GM08714 (cell line): Measurements from ENCODE around the gene MAP4K5.
"Not testable (repeated sequence)": the region's sequence is repeated elsewhere in the genome, so short reads cannot be mapped to it uniquely, and the experiment has no call there.

ENCODE experiments used
- H3K4me3 ChIP-seq: fragments of 200-500 bp; sonication (Bioruptor generic); 2 replicates; pipeline ENCODE4 v1.5.1; 2014; ENCODE audit warnings: mild to moderate bottlenecking, low read length, inconsistent platforms
- ZNF274 ChIP-seq: IDR thresholded peaks from 2 replicates; pipeline ENCODE4 v1.6.1; 2012; ENCODE audit warnings: mild to moderate bottlenecking, low read depth, low read length

MAP4K5 gene

DNA sequence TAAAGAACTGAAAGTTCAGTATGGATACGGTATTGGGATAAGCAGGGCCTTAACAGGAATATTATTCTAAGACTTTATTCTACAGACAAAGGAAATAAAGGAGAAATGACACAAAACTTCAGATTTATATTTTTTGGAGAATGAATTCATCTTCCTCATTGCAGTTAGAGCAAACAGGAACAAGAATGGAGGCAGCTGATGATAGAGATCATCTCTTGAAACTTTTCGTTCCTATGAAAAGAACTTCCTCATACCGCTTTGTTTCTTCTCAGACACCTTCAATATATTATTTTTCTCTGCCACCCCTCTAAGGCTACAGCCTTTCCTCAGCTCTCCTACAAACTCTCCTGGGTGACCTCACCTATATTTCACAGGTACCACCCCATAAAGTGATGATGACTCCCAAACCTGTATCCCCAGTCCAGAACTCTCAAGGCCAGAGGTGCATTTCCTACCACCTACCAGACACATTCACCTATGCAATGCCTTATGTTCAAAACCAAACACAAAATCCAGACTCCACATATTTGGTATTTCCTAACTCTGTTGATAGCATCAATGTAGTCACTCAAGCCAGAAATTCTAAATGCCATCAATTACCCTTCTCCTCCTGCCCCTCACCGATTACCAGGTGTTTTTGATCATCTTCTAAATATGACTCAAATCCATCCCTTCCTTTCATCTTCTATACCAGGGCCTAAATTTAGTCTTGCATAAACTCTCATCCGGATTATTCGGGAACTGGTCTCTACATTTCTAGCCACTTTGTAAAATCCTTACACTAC is 7.4 kb downstream of the MAP4K5 start:
- TF ChIP-seq ZNF274 = no peak
- H3K4me3 ChIP-seq = no peak overlapping the region

DNA sequence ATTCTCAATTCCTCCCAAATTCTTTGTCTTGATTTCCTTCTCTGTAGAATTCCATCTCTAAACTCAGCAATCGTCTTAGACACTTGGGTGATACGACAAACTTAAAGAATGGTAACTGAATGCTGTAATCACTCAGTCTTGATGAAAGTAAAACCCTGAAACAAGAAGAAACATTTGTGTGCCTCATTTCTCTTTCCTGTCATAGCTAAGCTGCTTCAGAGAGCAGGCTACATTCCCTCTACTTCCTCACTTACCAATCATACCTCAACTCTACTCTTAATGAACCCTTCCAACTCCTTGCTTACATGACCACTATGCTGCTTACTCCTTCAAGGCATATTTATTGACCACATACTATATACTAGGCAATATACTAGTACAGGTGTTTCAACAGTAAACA is 8.3 kb downstream of the MAP4K5 start:
- TF ChIP-seq ZNF274 = no peak
- H3K4me3 ChIP-seq = no peak overlapping the region

DNA sequence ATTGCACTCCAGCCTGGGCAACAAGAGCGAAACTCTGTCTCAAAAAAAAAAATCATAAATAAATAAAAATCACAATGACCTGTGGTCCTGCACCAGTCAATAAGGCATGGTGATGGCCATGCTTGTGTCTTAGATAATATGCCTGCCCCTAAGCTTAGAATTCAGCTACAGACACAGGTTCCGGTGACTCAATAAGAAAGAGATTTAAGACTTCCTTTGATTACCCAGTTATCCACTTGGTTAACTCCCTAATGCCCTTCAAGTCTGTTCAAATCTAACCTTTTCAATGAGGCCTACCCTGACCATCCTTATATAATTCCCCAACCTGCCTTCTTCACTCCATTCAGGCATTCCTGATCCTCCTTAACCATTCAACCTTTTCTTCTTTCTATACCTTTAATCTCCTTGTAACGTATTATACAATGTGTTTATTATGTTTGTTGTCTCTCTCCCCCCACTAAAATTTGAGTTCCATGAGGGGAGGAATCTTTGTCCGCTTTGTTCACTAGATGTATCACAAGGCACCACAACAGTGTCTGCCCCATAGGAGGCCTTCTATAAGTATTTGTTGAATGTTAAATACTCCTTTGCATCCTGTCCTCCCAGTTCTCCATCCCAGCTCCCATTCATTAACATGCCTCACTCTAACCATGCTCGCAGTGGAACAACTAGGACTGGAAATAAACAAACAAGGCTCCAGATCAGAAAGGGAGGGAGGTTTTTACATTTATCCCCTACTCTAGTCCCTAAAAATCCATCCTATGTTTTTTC is 8.9 kb downstream of the MAP4K5 start:
- TF ChIP-seq ZNF274 = no peak
- H3K4me3 ChIP-seq = no peak overlapping the region

DNA sequence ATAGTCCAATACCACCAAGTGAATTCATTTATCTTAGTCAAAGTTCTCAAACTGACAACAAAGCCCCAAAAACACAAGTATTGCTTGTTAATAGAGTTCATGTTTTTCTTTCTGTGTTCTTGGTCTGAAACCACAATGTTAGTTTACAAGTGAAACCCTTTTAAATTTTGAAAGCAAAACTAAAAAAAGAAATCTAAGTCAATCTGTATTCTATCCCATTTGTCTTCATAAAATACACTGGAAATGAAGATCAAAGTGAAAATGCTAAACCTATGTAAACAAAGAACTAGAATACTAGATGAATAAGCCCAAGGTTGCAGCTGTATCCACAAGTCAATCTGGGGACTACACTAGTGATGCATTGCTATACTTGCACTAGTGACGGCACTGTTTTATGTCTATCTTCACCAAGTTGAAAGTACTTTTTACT is 10.4 kb downstream of the MAP4K5 start:
- TF ChIP-seq ZNF274 = no peak
- no peak overlapping the region; the same call in 1 of the 2 replicates for H3K4me3 ChIP-seq

DNA sequence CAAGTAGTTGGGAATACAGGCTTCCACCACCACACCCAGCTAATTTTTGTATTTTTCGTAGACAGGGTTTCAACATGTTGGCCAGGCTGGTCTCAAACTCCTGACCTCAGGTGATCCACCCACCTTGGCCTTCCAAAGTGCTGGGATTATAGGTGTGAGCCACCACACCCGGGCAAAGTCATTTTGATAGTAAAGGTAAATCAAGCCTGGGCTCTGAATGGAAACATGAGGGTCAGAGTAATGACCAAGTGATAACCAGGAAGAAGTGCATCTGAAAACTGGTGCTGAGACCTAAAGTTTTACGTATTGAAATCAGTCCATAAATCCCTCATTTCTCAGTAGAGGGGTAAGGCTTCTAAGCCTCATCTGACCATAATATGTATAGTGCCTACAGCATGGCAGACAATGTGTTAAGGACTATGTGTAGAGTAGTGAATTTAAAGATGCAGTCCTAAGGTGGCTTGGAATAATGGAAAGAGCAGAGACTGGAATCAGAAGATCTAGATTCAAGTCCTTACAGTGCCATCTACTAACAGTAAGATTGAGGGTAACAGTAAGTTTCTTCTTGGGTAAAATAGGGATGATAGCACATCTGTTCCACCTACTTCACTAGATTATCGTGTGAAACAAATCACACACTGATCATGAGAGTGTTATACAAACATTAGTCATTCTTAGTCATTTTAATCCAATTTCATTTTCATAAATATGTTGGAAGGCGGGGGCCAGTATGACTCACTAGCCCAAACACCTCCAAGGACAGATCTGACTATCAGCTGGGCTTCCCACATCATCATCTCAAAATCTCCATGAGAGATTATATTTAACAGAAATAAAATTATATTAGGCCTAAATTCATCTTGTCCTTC is 11.2 kb downstream of the MAP4K5 start:
- TF ChIP-seq ZNF274 = no peak
- no peak overlapping the region for H3K4me3 ChIP-seq

DNA sequence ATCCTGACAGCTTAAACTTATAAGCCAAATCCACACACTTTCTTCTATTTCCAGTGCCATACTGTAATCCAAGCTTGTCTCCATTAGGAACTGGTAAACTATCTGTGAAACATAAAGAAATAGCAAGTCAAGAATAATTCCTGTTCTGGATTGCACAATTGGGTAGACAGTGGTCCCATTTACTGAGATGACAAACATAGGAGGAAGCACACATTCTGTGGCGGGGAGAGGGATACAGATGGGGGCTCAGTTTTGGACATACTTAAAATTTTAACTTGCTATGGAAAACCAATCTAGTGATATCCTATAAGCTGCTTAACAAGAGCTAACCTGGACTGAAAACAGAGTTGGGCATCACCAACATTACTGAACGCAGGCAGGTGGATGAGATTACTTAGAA is 16.3 kb downstream of the MAP4K5 start:
- H3K4me3 ChIP-seq = no peak overlapping the region
- TF ChIP-seq ZNF274 = no peak

- no peak overlapping the region for H3K4me3 ChIP-seq
- TF ChIP-seq ZNF274 = no peak
Measured at GRCh38 chr14:50512463-50512862, 19.9 kb downstream of the MAP4K5 start.

- no peak for TF ChIP-seq ZNF274
- H3K4me3 ChIP-seq = no peak overlapping the region
Measured at GRCh38 chr14:50510157-50510556, 22.2 kb downstream of the MAP4K5 start.

DNA sequence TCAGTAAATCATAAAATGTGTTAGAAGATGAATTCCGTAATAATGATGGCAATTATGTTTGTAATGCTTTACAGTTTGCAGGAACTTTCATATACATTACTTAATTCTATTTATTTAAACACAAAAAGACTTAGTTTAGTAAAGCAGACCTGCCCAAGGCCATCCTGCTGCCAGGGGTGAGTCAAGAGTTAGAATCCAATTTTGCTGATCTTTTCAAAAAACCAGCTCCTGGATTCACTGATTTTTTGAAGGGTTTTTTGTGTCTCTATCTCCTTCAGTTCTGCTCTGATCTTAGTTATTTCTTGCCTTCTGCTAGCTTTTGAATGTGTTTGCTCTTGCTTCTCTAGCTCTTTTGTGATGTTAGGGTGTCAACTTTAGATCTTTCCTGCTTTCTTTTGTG is 25.3 kb downstream of the MAP4K5 start:
- H3K4me3 ChIP-seq = not testable (repeated sequence)

- H3K4me3 ChIP-seq = no peak overlapping the region
- TF ChIP-seq ZNF274 = no peak
Measured at GRCh38 chr14:50501642-50502041, 30.7 kb downstream of the MAP4K5 start.

DNA sequence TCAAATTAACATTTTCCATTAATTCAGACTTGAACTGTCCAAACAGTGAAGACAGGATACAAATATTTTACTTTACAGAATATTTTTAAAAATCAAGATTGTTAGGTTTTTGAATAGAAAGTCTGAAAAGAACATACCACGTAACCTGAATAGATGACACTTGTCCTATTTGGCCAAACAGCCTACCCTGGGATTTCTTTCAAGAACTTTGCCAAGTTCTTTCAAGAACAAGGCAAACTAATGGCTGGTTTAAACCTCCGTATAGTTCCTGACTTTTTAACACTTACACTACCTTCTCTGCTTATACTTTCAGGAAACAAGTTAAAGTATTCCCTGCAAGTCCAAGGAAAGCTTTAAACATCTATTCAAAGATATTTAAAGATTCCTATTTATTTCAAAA is 35.0 kb downstream of the MAP4K5 start:
- no peak for TF ChIP-seq ZNF274
- H3K4me3 ChIP-seq = no peak overlapping the region

DNA sequence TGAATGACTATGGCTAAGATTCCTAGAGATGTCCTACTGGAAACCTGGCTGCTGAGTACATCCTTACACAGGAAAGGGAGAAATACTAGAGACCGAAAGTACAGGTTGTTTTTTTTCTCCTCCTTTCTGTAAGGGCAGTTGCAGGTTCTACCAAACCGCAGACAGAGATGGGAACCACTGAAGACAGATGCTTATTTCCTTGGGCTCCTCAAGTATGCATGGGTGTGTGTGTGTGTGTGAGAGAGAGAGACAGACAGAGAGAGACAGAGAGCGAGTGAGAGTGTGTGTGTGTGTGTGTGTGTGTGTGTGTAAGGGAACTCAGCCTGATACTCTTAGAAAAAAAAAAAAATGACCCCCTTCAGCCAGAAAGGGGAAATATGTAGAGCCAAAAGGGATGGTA is 42.5 kb downstream of the MAP4K5 start:
- no peak overlapping the region for H3K4me3 ChIP-seq
- TF ChIP-seq ZNF274 = no peak

- no peak for TF ChIP-seq ZNF274
- H3K4me3 ChIP-seq = no peak overlapping the region
Measured at GRCh38 chr14:50488521-50488920, 43.8 kb downstream of the MAP4K5 start.

- H3K4me3 ChIP-seq = no peak overlapping the region
- TF ChIP-seq ZNF274 = no peak
Measured at GRCh38 chr14:50479041-50479440, 53.3 kb downstream of the MAP4K5 start.

DNA sequence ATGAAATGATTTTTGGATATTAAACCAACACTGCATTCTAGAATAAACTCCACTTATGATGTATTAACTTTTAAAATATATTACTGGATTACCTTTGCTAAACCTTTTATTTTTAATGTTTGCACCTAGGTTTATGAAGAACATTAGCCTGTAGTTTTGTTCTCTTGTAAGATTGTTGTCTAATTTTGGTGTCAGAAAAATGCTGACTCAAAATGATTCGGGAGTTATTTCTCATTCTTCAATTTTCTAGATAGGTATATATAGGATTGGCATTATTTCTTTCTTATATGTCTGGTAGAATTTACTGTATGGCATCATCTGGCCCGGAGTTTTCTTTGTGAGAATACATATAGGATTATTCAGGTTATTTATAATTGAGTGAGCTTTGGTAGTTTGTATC is 54.6 kb downstream of the MAP4K5 start:
- no peak for TF ChIP-seq ZNF274
- H3K4me3 ChIP-seq = no peak overlapping the region
